ENCODE results near the gene COL25A1. TPM values are rescaled to one million over a fixed set of nuclear protein-coding genes. Genes with fewer than 3 reads are reported as not detected.

The COL25A1 gene
- polyA plus RNA-seq, 2 of the 4 experiments (the other 2 are of a cell fraction): not detected

DNA sequence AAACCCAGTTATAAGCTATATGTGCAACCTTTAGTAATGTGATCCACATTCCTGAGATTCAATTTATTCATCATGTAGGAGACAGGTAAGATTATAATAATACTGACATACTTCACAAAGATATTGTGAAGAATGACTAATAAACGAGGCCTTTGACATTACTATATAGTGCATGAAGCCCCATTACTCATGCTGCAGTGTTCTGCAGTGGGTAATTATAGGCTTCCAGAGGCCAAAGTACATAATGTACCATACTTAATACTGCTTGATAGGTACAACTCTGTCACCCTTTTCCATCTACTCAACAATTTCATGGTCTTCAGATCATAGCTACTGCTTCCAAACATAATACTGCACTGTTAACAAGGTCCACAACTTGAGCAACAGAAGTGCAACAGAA lies 68.9 kb downstream of the COL25A1 start:
- no peak for TF ChIP-seq POLR2A (IDR thresholded peaks at IDR 0.05; ENCODE audit: low read length)
- TF ChIP-seq MAFK (IDR thresholded peaks at IDR 0.05; ENCODE audit: partially characterized antibody): no peak
- TF ChIP-seq, protein P1, sequence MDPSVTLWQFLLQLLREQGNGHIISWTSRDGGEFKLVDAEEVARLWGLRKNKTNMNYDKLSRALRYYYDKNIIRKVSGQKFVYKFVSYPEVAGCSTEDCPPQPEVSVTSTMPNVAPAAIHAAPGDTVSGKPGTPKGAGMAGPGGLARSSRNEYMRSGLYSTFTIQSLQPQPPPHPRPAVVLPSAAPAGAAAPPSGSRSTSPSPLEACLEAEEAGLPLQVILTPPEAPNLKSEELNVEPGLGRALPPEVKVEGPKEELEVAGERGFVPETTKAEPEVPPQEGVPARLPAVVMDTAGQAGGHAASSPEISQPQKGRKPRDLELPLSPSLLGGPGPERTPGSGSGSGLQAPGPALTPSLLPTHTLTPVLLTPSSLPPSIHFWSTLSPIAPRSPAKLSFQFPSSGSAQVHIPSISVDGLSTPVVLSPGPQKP (IDR thresholded peaks at IDR 0.05; ENCODE audit: low read depth, low read length): no peak
- Histone ChIP-seq H3K27ac (no peak overlapping the region), H3K9me3 (no peaks in the 10 kb centered on the region), H3K4me1 (no peaks in the 10 kb centered on the region), H3K4me3 (no peak overlapping the region), H3K4me2 (no peak overlapping the region)
- WGBS (ENCODE audit: missing lambda C conversion rate): 0% methylated on average over 1 of the region's 1 CpG
- no peak for ATAC-seq
- DNase-seq (ENCODE audit: low read depth in 1 of 2, low spot score in 1 of 2): no peak
- POLR2A ChIA-PET: no interaction called here
- CTCF ChIA-PET: no interaction called here
- no peak for FAIRE-seq

DNA sequence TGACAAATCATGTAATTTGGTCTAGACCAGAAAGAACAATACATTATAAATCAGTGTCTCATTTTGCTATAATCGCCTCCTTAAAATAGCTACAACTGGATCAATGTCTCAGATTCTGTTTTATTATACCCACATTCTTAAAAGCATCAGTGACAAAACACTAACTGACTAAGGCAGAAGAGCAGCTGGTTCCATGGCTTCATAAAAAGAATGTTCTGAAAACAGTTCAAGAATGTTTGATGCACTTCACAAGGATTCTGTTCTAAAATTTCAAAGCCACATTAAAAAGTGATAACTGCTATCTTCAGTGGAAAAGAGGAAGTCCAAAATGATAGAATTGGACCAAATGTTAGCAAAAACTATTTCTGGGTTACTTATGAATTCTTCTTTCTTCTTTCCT lies 69.8 kb downstream of the COL25A1 start:
- no peak for DNase-seq (ENCODE audit: low read depth in 1 of 2, low spot score in 1 of 2)
- Histone ChIP-seq H3K4me1 (no peaks in the 10 kb centered on the region), H3K4me3 (no peak overlapping the region), H3K27ac (no peak overlapping the region), H3K9me3 (no peaks in the 10 kb centered on the region), H3K4me2 (no peak overlapping the region)
- POLR2A ChIA-PET: no interaction called here
- ATAC-seq: no peak
- TF ChIP-seq RNF2 (IDR thresholded peaks at IDR 0.05; ENCODE audit: borderline replicate concordance, low read depth) (no peak), RARB (CRISPR knock-in tag; IDR thresholded peaks at IDR 0.05) (no peak), EHMT2 (IDR thresholded peaks at IDR 0.05; ENCODE audit: low read depth) (no peak), SMC3 (IDR thresholded peaks at IDR 0.05) (no peak), CEBPB (IDR thresholded peaks at IDR 0.05) (no peak), MYC (IDR thresholded peaks at IDR 0.05; ENCODE audit: borderline replicate concordance, low read length) (no peak), CBX2 (IDR thresholded peaks at IDR 0.05; ENCODE audit: borderline replicate concordance, low read depth) (no peak), HDAC2 (IDR thresholded peaks at IDR 0.05) (no peak), EHF (CRISPR knock-in tag; IDR thresholded peaks at IDR 0.05) (no peak), KDM5A (IDR thresholded peaks at IDR 0.05) (no peak), JUNB (IDR thresholded peaks at IDR 0.05) (no peak)
- TF ChIP-seq, protein P1 (IDR thresholded peaks at IDR 0.05; ENCODE audit: low read depth, low read length): no peak
- TF ChIP-seq, protein P2, sequence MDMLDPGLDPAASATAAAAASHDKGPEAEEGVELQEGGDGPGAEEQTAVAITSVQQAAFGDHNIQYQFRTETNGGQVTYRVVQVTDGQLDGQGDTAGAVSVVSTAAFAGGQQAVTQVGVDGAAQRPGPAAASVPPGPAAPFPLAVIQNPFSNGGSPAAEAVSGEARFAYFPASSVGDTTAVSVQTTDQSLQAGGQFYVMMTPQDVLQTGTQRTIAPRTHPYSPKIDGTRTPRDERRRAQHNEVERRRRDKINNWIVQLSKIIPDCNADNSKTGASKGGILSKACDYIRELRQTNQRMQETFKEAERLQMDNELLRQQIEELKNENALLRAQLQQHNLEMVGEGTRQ (IDR thresholded peaks at IDR 0.05): no peak
- TF ChIP-seq, protein P3, sequence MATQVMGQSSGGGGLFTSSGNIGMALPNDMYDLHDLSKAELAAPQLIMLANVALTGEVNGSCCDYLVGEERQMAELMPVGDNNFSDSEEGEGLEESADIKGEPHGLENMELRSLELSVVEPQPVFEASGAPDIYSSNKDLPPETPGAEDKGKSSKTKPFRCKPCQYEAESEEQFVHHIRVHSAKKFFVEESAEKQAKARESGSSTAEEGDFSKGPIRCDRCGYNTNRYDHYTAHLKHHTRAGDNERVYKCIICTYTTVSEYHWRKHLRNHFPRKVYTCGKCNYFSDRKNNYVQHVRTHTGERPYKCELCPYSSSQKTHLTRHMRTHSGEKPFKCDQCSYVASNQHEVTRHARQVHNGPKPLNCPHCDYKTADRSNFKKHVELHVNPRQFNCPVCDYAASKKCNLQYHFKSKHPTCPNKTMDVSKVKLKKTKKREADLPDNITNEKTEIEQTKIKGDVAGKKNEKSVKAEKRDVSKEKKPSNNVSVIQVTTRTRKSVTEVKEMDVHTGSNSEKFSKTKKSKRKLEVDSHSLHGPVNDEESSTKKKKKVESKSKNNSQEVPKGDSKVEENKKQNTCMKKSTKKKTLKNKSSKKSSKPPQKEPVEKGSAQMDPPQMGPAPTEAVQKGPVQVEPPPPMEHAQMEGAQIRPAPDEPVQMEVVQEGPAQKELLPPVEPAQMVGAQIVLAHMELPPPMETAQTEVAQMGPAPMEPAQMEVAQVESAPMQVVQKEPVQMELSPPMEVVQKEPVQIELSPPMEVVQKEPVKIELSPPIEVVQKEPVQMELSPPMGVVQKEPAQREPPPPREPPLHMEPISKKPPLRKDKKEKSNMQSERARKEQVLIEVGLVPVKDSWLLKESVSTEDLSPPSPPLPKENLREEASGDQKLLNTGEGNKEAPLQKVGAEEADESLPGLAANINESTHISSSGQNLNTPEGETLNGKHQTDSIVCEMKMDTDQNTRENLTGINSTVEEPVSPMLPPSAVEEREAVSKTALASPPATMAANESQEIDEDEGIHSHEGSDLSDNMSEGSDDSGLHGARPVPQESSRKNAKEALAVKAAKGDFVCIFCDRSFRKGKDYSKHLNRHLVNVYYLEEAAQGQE (IDR thresholded peaks at IDR 0.05): no peak
- TF ChIP-seq, protein P4, sequence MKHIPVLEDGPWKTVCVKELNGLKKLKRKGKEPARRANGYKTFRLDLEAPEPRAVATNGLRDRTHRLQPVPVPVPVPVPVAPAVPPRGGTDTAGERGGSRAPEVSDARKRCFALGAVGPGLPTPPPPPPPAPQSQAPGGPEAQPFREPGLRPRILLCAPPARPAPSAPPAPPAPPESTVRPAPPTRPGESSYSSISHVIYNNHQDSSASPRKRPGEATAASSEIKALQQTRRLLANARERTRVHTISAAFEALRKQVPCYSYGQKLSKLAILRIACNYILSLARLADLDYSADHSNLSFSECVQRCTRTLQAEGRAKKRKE (CRISPR knock-in tag; IDR thresholded peaks at IDR 0.05; ENCODE audit: low read depth): no peak
- TF ChIP-seq, protein P5, sequence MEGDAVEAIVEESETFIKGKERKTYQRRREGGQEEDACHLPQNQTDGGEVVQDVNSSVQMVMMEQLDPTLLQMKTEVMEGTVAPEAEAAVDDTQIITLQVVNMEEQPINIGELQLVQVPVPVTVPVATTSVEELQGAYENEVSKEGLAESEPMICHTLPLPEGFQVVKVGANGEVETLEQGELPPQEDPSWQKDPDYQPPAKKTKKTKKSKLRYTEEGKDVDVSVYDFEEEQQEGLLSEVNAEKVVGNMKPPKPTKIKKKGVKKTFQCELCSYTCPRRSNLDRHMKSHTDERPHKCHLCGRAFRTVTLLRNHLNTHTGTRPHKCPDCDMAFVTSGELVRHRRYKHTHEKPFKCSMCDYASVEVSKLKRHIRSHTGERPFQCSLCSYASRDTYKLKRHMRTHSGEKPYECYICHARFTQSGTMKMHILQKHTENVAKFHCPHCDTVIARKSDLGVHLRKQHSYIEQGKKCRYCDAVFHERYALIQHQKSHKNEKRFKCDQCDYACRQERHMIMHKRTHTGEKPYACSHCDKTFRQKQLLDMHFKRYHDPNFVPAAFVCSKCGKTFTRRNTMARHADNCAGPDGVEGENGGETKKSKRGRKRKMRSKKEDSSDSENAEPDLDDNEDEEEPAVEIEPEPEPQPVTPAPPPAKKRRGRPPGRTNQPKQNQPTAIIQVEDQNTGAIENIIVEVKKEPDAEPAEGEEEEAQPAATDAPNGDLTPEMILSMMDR (IDR thresholded peaks at IDR 0.05): no peak
- FAIRE-seq: no peak
- 5% methylated on average over 1 of the region's 1 CpG for WGBS (ENCODE audit: missing lambda C conversion rate)
- CTCF ChIA-PET: no interaction called here
